ENCODE data around the gene MFSD2A.
"Not testable (repeated sequence)": the region's sequence is repeated elsewhere in the genome, so short reads cannot be mapped to it uniquely, and the experiment has no call there.

Gene MFSD2A

GRCh38 chr1:39969531-39970270 lies 14.8 kb downstream of the MFSD2A start:
- no peak for DNase-seq

- DNase-seq: no peak
These were observed 15.3 kb downstream of the MFSD2A start for GRCh38 chr1:39970274-39970673.

GRCh38 chr1:39971138-39971537 lies 16.2 kb downstream of the MFSD2A start:
- no peak for DNase-seq

GRCh38 chr1:39973503-39974135 lies 18.7 kb downstream of the MFSD2A start:
- DNase-seq: no peak

- DNase-seq: no peak
These were observed 21.8 kb downstream of the MFSD2A start for GRCh38 chr1:39976732-39977131.

- DNase-seq: no peak
These were observed 22.3 kb downstream of the MFSD2A start for GRCh38 chr1:39977202-39977601.

GRCh38 chr1:39979654-39980053 lies 24.7 kb downstream of the MFSD2A start:
- no peak for DNase-seq

GRCh38 chr1:39980555-39981313 lies 25.8 kb downstream of the MFSD2A start:
- no peak for DNase-seq

GRCh38 chr1:39981385-39981784 lies 26.4 kb downstream of the MFSD2A start:
- no peak for DNase-seq

GRCh38 chr1:39981945-39982344 lies 27.0 kb downstream of the MFSD2A start:
- DNase-seq: no peak

GRCh38 chr1:39984480-39984879 lies 29.5 kb downstream of the MFSD2A start:
- DNase-seq: not testable (repeated sequence)

GRCh38 chr1:39984951-39985350 lies 30.0 kb downstream of the MFSD2A start:
- DNase-seq: no peak

GRCh38 chr1:39987869-39988268 lies 32.9 kb downstream of the MFSD2A start:
- DNase-seq: no peak

- no peak for DNase-seq
These were observed 33.8 kb downstream of the MFSD2A start for GRCh38 chr1:39988618-39989343.

- DNase-seq: no peak
These were observed 35.5 kb downstream of the MFSD2A start for GRCh38 chr1:39990428-39990827.

GRCh38 chr1:39992234-39992633 lies 37.3 kb downstream of the MFSD2A start:
- DNase-seq: no peak

GRCh38 chr1:39992888-39993287 lies 37.9 kb downstream of the MFSD2A start:
- DNase-seq: no peak

GRCh38 chr1:39995973-39996393 lies 41.0 kb downstream of the MFSD2A start:
- no peak for DNase-seq

GRCh38 chr1:39996396-39997004 lies 41.6 kb downstream of the MFSD2A start:
- no peak for DNase-seq

GRCh38 chr1:40001456-40001855 lies 46.5 kb downstream of the MFSD2A start:
- DNase-seq: no peak

- no peak for DNase-seq
These were observed 48.5 kb downstream of the MFSD2A start for GRCh38 chr1:40003156-40004093.

- DNase-seq: no peak
These were observed 49.9 kb downstream of the MFSD2A start for GRCh38 chr1:40004857-40005256.
